Measurements from ENCODE around the gene STXBP6.

STXBP6 gene

DNA sequence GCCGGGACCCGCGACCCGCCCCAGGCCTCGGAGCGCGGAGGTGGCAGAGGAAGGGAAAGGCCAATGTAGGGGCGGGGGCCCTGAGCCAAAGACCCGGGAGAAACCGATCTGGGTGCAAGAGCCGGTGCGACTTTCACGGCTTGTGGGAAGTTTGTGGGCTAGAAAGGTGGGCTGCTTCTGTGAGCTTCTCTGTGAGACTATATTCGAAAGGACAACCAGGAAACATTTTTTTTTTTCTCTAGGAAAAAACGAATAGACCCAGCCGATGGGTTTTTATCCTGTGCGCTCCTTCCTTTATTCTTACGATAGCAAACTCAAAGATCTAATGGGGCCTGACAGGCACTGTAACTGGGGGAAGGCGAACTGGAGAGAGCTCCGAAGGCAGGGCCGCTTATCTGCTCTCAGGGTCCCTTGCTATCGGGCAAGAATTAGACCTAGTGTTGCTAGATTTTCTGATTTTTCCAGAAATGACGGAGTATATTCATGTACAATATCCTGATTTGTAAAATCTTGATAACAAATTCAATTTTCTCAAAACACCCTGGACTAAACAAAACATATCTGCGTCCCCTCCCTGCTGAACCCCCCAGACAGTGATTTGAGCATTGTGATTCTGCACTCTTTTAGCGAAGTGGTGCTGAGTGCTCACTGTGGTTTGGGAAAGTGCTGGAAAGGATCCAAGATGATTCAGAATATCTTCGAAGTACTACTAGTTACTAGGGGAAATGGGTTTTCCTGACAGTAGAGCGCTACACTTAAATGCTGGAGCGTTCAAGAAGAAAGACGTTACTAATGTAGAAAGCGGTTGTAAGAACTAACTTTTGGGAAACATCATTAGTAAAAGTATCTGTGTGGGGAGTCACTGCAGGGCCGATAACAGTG is 563 bp upstream of the STXBP6 start:
- DNase-seq: no peak

- DNase-seq: no peak
Measured at GRCh38 chr14:25049093-25049567, 817 bp downstream of the STXBP6 start.

GRCh38 chr14:25048170-25049016 is 1.6 kb downstream of the STXBP6 start:
- DNase-seq: no peak

GRCh38 chr14:25046301-25046943 is 3.5 kb downstream of the STXBP6 start:
- no peak for DNase-seq

DNA sequence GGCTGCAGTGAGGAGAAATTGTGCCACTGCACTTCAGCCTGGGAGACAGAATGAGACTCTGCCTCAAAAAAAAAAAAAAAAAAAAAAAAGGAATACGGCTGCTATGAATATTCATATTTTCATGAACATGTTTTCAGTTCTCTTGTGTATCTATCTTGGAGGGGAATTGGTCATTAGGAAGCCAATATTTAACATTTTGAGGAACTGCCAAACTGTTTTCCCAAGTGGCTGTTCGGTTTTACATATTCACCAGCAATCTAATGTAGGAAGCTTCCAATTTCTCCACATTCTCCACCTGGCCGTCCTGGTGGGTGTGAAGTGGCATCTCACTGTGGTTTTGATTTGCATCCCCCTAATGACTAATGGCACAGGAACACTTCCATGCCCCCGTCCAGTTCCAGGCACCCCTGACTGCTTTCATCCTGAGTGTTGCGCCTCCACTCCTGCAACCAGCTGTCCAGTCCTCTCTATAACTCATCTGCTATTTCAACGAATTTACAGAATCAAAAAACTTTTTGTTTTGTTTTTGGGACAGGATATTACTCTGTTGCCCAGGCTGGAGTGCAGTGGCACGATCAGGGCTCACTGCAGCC is 5.7 kb downstream of the STXBP6 start:
- no peak for DNase-seq

- no peak for DNase-seq
Measured at GRCh38 chr14:25042362-25043299, 7.3 kb downstream of the STXBP6 start.

- DNase-seq: no peak
Measured at GRCh38 chr14:25041898-25042297, 8.0 kb downstream of the STXBP6 start.

GRCh38 chr14:25041484-25041883 is 8.5 kb downstream of the STXBP6 start:
- no peak for DNase-seq

- no peak for DNase-seq
Measured at GRCh38 chr14:25039933-25040332, 10.0 kb downstream of the STXBP6 start.

- no peak for DNase-seq
Measured at GRCh38 chr14:25038044-25038668, 11.8 kb downstream of the STXBP6 start.

GRCh38 chr14:25037032-25037431 is 12.9 kb downstream of the STXBP6 start:
- DNase-seq: no peak

- no peak for DNase-seq
Measured at GRCh38 chr14:25034803-25035681, 14.9 kb downstream of the STXBP6 start.

GRCh38 chr14:25033358-25033757 is 16.6 kb downstream of the STXBP6 start:
- no peak for DNase-seq

DNA sequence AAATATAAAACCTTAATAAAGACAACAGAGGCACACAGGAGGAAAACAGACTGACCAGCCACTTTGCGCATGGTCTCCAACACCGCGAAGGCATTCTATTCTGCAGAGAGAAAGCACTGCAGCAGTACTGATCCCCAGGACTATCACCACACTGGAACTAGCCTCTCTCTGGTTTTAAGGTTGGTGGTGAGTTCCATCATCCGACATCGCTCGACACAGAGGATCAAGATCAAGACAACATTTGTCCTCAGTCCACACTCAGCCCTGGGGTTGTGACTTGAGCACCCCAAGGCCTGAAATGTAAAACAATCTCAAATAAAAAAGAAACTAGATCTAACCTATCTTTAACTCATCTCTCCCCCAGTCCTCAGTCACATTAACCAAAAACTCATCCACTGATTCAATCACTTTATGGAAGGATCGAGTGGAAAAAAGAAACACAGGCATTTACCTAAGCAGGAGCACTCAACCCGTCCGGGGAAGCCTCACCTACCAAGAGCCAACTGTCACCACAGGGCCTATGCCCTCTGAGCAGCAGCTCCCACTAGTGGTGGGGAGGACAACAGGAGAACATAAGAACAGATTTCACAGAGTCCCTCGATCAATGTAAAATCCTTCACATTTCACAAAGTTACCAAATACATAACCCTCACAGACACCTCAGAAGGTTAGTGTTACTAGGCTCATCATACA is 17.7 kb downstream of the STXBP6 start:
- no peak for DNase-seq

DNA sequence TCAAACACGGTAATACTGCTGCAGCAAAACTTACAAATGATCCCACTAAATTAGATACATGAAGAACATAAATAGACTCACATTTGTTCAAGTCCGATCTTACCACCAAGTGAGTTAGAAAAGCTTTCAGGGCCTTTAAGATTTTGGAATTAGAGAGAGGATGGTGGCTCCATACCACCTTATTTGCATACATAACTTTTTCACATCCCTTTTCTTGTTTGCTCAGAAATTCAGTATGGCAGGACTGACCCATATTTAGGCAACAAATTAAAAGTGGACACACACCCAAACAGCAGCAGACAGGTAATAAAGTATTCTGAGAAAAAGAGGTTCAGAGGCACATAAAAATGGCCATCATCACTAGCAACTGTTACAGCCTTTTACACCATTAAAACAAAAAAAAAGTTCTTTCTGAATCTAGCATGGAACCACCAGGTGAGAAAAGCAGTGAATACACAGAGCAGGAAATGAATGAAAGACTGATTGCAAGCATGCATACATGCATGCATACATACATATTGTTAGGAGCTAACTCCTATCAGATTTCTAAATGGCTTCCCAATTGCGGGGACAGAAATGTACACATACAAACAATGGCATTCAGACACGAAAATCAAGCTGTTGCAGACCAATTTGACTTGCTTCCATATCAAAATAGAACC is 23.3 kb downstream of the STXBP6 start:
- no peak for DNase-seq

GRCh38 chr14:25019892-25020291 is 30.1 kb downstream of the STXBP6 start:
- no peak for DNase-seq

GRCh38 chr14:25017562-25017961 is 32.4 kb downstream of the STXBP6 start:
- DNase-seq: no peak

DNA sequence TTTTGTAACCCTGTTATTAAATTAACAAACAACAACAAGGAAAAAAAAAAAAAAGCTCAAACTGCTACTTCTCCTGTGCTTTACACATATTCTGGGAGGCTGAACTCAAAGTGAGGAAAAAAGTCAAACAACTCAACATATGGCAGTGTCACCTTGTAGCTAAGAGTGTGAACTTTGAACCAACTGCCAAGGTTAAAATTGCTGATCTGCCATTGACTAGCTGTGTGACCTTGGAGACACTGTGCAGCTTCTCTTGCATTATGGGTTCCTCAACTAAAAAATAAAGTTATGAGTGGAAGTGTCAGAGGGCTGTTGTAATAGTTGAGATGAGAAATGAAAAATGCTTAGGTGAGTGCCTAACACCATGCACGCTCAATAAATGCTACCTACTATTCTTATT is 34.2 kb downstream of the STXBP6 start:
- DNase-seq: no peak

GRCh38 chr14:25014440-25014839 is 35.5 kb downstream of the STXBP6 start:
- DNase-seq: no peak

Data from stimulated activated CD4-positive, alpha-beta T cell treated with anti-CD3 and anti-CD28 coated beads, Interleukin-15, amount 100 ng/mL, for 24 hours (primary cell).